Measurements from ENCODE around the gene ARHGAP44.
A peak's percentile ranks its signal among the peaks of the same experiment; 100 is the strongest.

Gene ARHGAP44

GRCh38 chr17:12995106-12995895, 206.0 kb downstream of the ARHGAP44 start:
- DNase-seq (ENCODE audit: low read depth) = no peak

- no peak for DNase-seq (ENCODE audit: low read depth)
Observed at GRCh38 chr17:12995896-12996295, 206.6 kb downstream of the ARHGAP44 start.

GRCh38 chr17:12996357-12996756, 207.1 kb downstream of the ARHGAP44 start:
- DNase-seq (ENCODE audit: low read depth) = no peak

GRCh38 chr17:12996941-12997340, 207.6 kb downstream of the ARHGAP44 start:
- no peak for DNase-seq (ENCODE audit: low read depth)

- DNase-seq (ENCODE audit: low read depth) = no peak
Observed at GRCh38 chr17:12998461-12998860, 209.2 kb downstream of the ARHGAP44 start.

GRCh38 chr17:12998874-12999273, 209.6 kb downstream of the ARHGAP44 start:
- DNase-seq (ENCODE audit: low read depth) = no peak

GRCh38 chr17:13000561-13000960, 211.3 kb downstream of the ARHGAP44 start:
- no peak for DNase-seq (ENCODE audit: low read depth)

GRCh38 chr17:13001991-13002615, 212.8 kb downstream of the ARHGAP44 start:
- no peak for DNase-seq (ENCODE audit: low read depth)

- DNase-seq (ENCODE audit: low read depth) = no peak
Observed at GRCh38 chr17:13002761-13003453, 213.6 kb downstream of the ARHGAP44 start.

- no peak for DNase-seq (ENCODE audit: low read depth)
Observed at GRCh38 chr17:13003454-13003851, 214.2 kb downstream of the ARHGAP44 start.

- no peak for DNase-seq (ENCODE audit: low read depth)
Observed at GRCh38 chr17:13003927-13004326, 214.6 kb downstream of the ARHGAP44 start.

- DNase-seq (ENCODE audit: low read depth) = no peak
Observed at GRCh38 chr17:13004336-13004735, 215.0 kb downstream of the ARHGAP44 start.

GRCh38 chr17:13005530-13005929, 216.2 kb downstream of the ARHGAP44 start:
- DNase-seq (ENCODE audit: low read depth) = no peak

GRCh38 chr17:13008461-13008860, 219.2 kb downstream of the ARHGAP44 start:
- DNase-seq (ENCODE audit: low read depth) = no peak

GRCh38 chr17:13010959-13011358, 221.7 kb downstream of the ARHGAP44 start:
- no peak for DNase-seq (ENCODE audit: low read depth)

GRCh38 chr17:13014801-13015200, 225.5 kb downstream of the ARHGAP44 start:
- DNase-seq (ENCODE audit: low read depth) = no peak

GRCh38 chr17:13016881-13017654, 227.8 kb downstream of the ARHGAP44 start:
- DNase-seq (ENCODE audit: low read depth) = no peak

GRCh38 chr17:13017655-13018459, 228.6 kb downstream of the ARHGAP44 start, which contains the start of gene ELAC2:
ELAC2 (minus strand) TSS chr17:13018027; CDS start chr17:13017947, 80 bp downstream.
- DNase-seq (ENCODE audit: low read depth) = peak; percentile 97

GRCh38 chr17:13024016-13024415, 234.7 kb downstream of the ARHGAP44 start:
- DNase-seq (ENCODE audit: low read depth) = no peak

- no peak for DNase-seq (ENCODE audit: low read depth)
Observed at GRCh38 chr17:13024526-13025257, 235.4 kb downstream of the ARHGAP44 start.

- no peak for DNase-seq (ENCODE audit: low read depth)
Observed at GRCh38 chr17:13025258-13025627, 235.9 kb downstream of the ARHGAP44 start.

Measured in non-pigmented ciliary epithelial cell (primary cell).